G401 (cell line): ENCODE data around the gene ATF3. TPM values are rescaled to one million over a fixed set of nuclear protein-coding genes. Genes with fewer than 3 reads are reported as not detected.
"Not testable (repeated sequence)": the region's sequence is repeated elsewhere in the genome, so short reads cannot be mapped to it uniquely, and the experiment has no call there.

Experiments
- DNase-seq: peaks from one replicate; pipeline ENCODE4 v3.0.0-alpha.2; 2015; ENCODE audit warnings: low spot score
- in situ Hi-C: cut with HindIII; loops from 2 replicates; pipeline ENCODE4 v1.10.0; 2016; ENCODE audit warnings: low sequenced_read_pairs, mixed read lengths
- total RNA-seq: library from RNA; depleted of rRNA; stranded (reverse); fragments of >200 nt; shearing (Covaris generic); gene quantifications from 2 replicates; pipeline ENCODE4 v1.2.3, GENCODE V29; 2014

ATF3 gene
- total RNA-seq, 1 experiment from 2014 or later, result 59.9 TPM

DNA sequence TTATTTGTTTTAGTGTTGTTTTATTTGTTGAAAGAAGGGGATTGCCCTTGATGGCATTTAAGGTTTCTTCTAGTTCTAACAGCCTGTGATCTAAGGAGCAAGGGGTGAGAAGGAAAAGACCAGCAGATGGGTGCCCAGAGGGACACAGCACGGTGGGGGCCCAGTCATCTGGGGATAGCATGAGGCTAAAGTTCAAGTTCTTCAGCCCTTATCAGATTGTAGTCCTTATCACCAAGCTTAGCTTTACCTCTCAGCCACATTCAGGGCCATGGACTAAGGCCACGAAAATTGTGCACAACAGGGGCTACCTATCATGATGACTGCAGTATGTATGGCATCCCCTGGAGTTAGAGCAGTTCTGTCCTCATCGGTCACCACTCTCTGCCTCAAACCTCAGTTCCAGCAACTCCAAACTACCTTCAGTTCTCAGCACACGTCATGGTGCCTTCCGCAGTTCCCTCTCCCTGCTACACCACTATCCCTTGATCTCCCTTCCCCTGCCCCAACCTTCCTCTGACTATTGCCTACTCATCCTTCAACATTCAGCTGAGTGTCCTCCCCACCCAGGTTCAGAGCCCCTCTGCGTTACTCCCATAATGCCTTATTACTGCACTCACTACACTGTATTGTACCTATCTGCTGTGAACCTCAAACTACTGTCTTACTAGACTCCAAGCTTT is 36.4 kb downstream of the ATF3 start:
- DNase-seq, result no peak
- in situ Hi-C loops, result no loop called here

DNA sequence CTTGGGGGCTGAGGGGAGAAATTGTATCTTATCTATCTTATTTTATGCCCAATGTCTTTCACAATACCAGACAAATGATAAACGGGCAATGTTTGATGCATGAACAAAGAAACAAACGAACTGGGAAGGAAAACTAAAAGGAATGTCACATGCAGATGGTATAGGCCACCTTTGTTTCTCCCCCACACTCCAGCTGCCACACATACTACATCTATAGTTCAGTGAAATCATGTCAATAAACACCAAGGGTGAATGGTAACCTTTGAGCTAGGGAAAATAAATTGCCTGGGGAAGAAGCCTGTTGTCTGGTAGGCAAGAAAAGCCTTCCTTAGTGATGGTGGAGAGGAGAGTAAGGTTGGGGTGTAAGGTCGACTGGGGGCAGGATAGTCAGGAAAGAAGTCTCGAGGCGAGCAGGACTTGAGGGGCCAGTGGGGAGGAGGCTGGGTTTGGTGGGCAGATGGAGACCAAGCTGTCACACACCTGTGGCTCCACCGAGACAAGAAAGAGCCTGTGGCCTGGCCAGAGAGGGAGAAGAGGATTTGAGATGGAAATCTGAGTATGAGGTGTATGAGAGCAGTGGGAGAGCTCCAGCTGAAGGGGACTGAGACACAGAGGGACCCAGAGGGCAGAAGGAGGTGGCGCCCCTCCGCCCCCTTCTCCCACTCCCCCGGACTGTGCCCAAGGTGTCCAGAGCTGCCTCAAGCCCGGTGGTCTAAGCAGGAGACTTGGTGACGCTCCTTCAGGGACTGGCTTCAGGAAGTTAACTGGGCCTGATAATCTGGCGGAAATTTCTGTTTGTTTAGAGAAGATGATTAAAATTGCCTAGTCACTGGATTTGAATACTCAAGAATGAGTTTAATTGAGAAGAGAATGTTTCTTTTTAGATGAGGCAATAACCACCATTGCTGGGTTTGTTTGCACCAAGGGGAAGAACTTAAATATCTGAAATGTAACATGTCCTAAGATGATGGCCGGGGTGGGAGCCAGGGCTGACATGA is 37.3 kb downstream of the ATF3 start:
- no peak for DNase-seq
- in situ Hi-C loops, result no loop called here

DNA sequence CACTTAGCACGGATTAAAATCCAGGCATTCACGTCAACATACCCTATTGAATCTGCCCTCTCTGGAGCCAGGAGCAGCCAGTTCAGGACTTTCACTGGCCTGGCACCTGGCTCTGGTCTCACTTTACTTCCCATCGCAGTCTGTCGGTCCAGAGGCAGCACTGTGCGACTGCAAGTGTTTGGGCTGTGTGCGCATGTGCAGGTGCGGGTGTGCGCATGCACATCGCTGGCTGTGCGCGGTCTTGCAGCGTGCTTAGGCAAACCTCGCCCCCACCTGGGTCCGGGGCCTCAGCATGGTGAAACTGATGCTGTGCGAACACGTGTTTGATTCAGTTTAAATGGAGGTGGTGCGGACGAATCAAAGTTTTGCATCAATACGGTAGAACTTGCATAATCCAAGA is 38.0 kb downstream of the ATF3 start:
- in situ Hi-C loops, result no loop called here
- DNase-seq, result no peak

DNA sequence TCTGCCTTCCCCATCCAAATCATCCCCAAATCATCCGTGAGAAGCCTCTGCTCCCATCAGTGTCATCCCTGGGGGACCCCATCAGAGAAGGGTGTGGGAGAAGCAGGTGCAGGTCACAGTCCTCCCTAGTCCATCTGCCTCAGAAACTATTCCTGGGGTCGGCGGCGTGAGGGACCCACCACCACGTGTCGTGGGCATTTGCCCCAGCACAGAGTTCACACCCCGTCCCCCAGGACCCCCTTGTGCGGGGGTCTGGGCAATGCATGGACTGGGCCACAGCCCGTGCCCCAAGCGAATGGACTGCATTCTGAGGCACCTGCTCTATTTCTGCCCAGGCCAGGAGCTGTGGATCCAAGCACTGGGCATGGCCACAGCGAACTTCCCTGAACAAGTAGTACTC is 38.4 kb downstream of the ATF3 start:
- in situ Hi-C loops, result no loop called here
- no peak for DNase-seq

DNA sequence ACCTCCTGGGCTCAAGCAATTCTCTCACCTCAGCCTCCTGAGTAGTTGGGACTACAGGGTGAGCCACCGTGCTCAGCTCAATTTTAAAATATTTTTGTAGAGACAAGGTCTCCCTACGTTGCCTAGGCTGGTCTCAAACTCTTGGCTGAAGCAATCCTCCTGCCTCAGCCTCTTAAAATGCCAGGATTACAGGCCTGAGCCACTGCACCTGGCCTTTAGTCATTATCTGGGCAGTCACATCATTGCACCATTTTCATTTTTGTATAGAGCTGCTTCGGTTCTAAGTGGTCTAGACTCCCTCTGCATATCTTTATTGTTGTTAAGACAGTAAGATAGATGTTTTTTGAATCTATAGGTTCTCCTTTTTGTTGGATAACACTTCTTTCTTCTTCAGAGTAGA is 39.9 kb downstream of the ATF3 start:
- in situ Hi-C loops, result no loop called here
- no peak for DNase-seq

DNA sequence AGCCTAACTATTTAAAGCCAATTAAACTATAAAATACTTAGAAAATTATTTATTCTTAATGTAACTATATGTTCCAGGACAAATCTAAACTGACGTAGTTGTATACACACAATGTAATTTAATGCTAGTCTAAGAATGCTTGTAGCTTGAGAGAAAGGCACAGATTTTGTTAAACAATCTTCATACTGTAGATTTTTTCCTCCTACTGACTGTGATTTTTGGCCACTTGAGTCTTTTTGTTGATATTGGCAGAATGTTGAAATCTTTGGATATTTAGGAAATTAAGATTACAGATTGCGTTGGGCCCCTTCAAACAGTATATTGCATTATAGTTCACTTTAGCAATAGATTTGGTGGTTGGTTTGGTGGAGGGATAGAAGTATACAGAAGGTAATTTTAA is 40.5 kb downstream of the ATF3 start:
- no peak for DNase-seq
- in situ Hi-C loops, result no loop called here

DNA sequence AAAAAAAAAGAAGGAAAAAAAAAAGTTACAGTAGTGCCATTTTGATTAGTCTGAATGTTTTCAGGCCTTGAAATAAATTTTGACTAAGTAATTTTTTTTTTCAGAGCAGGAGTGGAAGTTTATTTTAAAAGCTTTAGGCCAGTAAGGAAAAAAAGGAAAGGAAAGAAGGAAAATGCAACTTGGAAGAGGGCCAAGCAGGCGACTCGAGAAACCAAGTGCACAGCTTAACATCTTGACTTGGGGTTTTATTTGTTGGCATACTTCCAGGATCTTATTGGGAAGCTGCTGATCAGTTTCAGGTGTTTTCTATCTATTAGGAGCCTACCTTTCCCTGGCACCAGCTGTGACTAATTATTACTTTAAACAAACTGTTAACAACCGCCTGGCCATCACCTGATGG is 41.7 kb downstream of the ATF3 start:
- in situ Hi-C loops, result no loop called here
- DNase-seq, result no peak

DNA sequence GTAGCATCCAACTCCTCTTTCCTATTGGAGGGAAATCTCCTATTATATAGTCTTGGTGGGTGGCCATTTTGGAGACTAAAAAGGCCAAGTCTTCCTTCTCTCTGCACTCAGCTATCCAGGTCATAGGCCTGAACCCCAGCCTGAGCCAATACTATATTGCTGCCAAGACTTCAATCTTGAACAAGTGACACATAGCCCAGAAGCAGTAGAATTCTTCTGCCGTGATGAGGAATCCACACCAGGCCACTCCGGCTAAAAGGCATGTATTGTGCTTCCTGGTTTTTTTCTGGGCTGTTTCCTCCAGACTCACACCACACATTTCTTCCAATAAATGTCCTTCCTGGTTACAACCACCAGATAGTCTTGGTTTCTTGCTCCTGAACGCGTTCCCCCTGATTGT is 43.0 kb downstream of the ATF3 start:
- in situ Hi-C loops, result no loop called here

DNA sequence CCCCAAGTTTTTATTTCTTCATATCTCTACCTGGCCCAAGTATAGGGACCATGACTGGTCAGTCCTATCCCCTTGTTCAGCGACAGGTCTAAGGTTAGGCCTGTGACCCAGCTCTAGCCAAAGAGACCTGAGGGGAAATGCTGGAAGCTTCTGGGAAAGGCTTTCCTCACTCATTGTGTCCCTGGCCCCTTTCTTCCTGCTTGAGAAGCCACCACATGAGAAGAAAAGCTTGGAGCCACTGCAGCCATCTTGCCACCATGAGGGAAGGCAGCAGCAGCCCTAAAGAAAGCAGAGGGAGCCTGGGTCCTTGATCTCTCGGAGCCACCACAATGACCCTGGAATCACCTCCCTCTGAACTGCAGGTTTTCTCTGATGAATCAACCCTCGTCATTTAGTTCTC is 43.4 kb downstream of the ATF3 start:
- in situ Hi-C loops, result no loop called here
- no peak for DNase-seq

More for the DNA sequence above, 43.0 kb downstream of the ATF3 start:
- DNase-seq, result no peak

DNA sequence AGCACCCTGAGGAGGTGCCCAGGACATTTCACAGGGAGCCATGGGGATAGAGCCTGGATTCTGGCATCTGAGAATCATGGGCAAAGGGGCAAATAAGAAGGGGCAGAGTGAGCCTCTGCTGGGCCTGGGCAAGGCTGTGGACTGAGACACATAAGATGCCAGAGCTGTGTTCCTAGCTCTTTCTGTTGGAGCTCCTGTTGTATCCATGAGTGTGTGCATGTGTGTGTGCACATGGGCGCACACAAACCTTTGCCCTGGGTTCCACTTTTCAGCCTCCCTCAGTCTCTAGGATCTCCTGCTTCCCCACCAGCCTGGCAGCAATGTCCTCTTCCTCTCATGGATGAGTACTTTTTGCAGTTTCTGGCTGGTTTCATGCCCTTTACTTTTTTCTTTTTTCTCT is 44.0 kb downstream of the ATF3 start:
- DNase-seq, result no peak
- in situ Hi-C loops, result no loop called here

DNA sequence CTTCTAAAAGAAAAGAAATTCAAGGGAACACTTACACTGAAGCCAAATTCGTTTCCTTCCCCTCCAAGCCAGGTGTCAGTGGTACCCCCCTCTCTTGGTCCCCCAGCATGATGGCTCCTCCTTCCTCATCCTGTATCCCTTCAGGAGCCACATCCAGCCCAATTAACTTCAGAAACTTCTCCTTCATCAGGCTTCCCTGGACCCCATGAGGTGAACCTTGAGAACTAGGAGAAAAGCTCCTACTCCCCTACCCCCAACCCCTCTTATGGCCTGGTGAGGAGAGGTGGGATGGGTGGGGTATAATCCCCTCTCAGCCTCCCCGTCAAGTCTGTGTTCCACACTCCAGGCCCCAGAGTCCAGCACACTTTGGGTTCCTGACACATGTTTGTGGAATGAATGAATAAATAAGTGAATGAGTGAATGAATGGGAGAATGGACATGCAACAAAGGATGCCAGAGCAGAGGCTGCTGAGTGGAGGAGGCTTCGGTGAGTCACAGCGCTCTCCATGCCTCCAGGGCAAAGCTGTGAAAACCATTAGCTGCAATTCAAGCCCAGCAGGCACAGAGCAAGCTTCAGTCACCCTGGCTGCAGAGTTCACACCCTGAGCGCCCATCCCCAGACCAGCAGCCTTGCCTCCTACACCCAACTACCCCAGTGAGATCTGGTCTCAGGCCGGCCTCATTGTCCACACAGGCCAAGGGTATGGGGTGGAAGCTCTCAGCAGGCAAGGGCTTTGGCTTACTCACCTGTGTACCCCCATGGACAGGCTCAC is 47.3 kb downstream of the ATF3 start:
- DNase-seq, result no peak
- in situ Hi-C loops, result no loop called here

DNA sequence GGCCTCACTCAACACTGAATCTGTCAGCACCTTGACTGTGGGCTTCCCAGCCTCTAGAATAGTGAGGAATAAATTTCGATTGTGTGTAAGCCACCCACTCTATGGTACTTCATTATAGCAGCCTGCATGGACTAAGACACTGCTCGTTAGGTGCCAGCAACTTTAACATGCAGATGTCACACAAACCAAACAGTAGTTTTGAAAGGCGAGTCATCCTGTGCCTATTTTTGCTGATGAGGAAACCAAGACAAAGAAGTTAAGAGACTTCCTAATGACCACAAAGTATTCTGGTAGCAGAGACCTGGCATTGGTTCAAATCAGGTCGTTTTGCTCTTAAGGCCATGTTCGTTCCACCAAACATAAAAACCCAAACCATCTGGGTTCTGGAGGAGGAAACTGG is 48.2 kb downstream of the ATF3 start:
- in situ Hi-C loops, result no loop called here
- DNase-seq, result no peak

DNA sequence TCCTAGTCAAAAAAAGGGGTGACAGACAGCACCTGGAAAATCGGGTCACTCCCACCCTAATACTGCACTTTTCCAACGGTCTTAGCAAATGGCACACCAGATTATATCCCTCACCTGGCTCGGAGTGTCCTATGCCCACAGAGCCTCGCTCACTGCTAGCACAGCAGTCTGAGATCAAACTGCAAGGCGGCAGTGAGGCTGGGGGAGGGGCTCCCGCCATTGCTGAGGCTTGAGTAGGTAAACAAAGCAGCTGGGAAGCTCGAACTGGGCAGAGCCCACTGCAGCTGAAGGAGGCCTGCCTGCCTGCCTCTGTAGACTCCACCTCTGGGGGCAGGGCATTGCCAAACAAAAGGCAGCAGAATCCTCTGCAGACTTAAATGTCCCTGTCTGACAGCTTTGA is 49.7 kb downstream of the ATF3 start:
- DNase-seq, in situ Hi-C loops: not testable (repeated sequence)

DNA sequence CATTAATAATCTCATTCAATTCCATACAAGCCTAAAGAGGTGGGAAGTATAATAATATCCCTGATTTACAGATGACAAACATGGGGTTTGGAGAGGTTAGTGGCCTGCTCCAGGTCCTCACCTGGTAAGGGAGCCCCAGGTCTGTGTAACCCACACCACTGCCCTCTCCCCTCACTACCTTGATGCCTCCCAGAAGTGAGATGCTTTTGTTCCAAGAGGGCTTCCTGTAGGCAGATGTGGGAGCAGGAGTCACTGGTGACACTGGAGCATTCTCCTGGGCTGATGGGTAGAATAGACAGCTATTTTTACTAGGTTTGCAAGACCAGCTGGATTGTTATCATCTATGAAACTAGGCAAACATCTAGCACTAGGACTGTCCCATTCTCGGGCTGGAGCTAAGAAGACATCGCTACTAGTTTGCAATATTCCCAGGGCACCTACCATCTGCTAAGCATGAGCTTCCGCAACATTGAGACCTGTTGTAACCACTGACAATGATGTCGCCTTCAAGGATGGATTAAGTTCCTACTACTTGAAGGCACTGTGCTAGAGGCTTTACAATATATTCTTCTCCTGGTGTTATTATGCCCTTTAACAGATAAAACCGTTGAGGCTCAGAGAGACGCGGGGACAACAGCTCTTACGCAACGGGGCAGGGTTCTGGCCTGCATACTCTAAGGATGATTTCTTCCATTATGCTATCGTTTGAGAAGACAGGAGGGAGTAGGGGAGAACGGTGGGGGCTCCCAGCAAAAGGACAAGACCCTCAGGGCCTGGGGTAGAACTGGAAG is 56.0 kb downstream of the ATF3 start:
- in situ Hi-C loops, result no loop called here
- no peak for DNase-seq

DNA sequence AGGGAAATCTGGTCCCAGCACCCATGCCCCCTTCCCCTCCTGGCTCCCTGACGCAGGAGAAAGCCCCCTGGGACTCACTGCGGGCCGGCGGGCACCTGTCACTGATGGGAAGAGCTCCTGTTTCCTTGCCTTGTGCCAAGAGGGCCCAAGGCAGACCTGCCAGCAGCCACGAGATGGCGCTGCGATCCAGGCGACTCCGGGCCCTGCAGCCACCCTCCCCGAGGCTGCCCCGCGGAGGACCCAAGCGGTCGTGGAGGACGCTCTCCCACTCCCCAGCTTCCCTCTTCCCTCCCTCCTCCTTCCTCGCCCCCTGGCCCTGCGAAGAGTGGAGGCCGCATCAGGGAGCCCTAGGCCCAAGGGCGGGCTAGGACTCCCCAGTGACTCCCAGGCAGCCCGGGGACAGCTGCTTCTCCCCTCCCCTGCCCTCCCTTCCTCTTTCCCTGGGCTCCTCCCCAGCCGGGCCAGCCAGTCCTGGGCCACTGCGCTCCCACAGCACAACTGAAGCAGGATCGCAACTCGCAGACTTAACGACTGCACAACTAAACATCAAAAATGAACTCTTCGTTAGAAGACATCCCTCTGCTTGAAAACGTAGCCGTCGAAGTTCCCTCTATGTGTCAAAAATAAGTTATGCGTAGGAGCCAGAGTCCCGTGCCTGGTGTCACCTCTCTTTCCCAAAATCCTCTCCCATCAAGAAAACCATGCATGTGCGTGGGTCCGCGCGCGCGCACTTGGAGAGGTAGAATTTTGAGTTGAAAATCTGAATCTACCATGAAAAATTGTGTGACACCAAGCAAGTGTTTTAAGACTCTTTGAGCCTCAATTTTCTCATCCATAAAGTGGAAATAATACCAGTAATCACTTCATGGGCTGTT is 56.9 kb downstream of the ATF3 start:
- in situ Hi-C loops, result no loop called here
- peak; percentile 34 for DNase-seq

DNA sequence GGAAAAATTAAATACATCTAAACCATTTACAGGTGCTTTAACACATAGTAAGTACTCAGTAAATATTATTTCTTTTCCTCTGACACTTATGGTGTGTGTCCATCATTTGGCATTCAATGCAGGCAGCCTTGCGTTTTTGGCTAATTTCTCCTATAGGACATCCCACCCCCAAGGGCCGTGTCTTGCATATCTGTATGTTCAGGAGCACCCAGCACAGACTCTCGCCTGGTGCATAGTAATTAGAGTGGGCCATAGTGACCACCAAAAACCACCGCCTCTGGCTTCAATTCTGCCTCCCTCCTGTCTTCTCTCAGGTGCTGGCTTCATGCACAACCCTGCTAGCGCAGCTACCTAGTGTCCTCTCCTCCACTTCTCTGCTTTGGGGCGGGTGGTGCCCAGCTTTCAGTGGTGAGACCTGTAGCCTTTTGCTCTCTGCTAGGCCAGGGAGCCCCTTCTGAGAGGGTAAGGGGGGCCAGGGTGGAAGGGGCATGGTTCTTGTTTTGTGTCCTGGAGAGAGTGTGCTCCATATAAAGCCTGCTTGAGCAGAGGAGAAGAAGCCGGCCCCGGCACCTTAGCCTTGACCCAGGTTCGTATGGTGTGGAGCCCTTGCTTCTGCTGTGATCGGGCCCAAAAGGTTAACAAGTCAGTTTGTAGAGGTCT is 57.7 kb downstream of the ATF3 start:
- DNase-seq, result no peak

DNA sequence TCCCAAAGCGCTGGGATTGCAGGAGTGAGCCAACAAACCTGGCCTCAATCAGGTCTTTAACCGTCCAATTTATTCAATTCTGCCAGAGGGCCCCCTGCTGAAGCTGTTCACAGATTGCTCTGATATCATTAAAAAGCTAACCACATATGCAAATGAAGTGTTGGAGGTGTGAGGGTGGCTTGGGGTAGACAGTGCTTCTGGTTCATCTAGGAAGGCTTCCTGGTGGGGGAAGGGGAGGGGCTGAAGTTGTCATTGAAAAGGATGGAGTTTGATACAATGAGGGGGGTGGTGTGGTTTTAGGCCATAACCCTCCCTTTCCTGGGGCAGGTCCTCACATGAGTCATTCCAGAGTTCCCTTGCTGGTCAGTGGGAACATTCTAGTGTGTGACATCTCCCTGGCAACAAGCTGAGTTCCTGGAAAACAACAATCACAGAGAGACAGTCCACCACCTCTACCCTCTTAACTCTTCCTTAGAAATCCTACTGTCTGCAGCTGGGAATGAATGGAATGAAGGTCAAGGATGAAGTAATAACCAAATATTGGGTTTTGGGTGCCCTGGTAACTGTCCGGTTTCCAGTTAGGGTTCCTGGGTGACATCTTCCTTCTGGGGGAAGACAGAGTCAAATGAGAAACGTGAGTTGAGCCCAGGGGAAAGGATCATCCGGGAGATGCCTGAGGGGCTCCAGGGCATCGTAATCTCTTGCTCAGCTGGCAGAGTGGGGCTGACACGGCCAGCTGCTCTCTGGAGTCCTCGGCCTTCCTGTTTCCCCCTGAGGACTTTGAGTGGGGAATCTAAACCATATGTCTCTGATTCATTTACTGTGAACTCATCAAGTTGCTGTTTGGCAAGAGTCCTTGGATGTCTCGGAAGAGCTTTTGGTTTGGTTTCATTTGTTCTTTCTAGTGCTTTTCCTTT is 58.9 kb downstream of the ATF3 start:
- no peak for DNase-seq
- in situ Hi-C loops, result no loop called here

More for the DNA sequence above, 57.7 kb downstream of the ATF3 start:
- in situ Hi-C loops, result no loop called here
